ENCODE data around the gene B3GLCT. TPM values are rescaled to one million over a fixed set of nuclear protein-coding genes. Genes with fewer than 3 reads are reported as not detected.

The B3GLCT gene
- total and polyA plus RNA-seq, 2 of the 13 experiments (the other 11 are each of a cell fraction or from before 2014, with no cell fraction given): 2.0 to 7.1 TPM

DNA sequence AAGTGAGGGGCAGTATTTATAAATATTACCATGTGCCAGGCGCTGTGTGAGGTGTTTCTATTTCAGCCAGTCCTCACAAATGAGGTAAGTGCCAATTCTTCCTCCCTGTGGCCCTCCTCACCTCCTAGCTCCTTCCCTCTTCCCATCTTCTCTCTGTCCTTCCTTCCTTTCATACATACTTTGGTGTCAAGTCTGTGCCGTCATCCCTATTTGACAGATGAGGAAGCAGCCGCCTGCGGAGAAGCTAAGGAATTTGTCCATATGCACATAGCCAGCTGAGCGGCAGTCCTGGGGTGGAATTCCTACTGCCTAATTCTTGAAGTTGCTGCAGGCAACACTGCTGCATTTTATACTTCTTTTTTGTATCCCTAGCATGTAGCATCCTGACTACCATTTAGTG lies 150.8 kb downstream of the B3GLCT start:
- ChIA-PET POLR2A (no interaction called here), CTCF (ENCODE audit: low intra/inter-chr PET ratio, low total read pairs) (no interaction called here)
- H3K27ac ChIP-seq (ENCODE audit: extremely low read length, insufficient read depth, low read length): no peak overlapping the region
- H3K9me3 ChIP-seq (ENCODE audit: low read length): peaks cover 18% of the 10 kb centered on the region
- intact Hi-C loops (cut with micrococcal nuclease; ENCODE audit: unreplicated experiment): no loop called here
- BruUV-seq (replicated peaks): no TSS peak
- no peaks in the 10 kb centered on the region for H3K4me1 ChIP-seq (ENCODE audit: insufficient read depth, low read length)
- no peaks in the 10 kb centered on the region for H3K79me2 ChIP-seq (ENCODE audit: insufficient read depth, low read length)
- ATAC-seq: no peak
- 1% methylated on average over 5 of the region's 5 CpGs for WGBS (ENCODE audit: low lambda C conversion rate)
- H3K9ac ChIP-seq (ENCODE audit: insufficient read depth, low read depth, low read length): no peak overlapping the region
- H3K36me3 ChIP-seq (replicated peaks in 1 of 2; ENCODE audit: control insufficient read depth in 1 of 2, insufficient read depth in 2 of 2, low read length in 2 of 2): no peaks in the 10 kb centered on the region
- H3K4me3 ChIP-seq (replicated peaks in 1 of 3; ENCODE audit: insufficient read depth in 1 of 3, low read depth in 2 of 3, low read length in 3 of 3): no peak overlapping the region
- no peak overlapping the region for H3K4me2 ChIP-seq (ENCODE audit: low read depth, low read length)
- H2AFZ ChIP-seq (ENCODE audit: low read length): no peak overlapping the region
- DNase-seq (ENCODE audit: low spot score): no peak
- TF ChIP-seq CBX1 (IDR thresholded peaks at IDR 0.05; ENCODE audit: low read depth) (no peak), KLF11 (CRISPR knock-in tag; IDR thresholded peaks at IDR 0.05) (no peak), ZNF607 (CRISPR knock-in tag; IDR thresholded peaks at IDR 0.05; ENCODE audit: borderline replicate concordance) (no peak), HOXA7 (CRISPR knock-in tag; IDR thresholded peaks at IDR 0.05) (no peak), BORCS8-MEF2B (CRISPR knock-in tag; IDR thresholded peaks at IDR 0.05) (no peak), ZNF333 (CRISPR knock-in tag; IDR thresholded peaks at IDR 0.05; ENCODE audit: borderline replicate concordance) (no peak), ZNF703 (CRISPR knock-in tag; IDR thresholded peaks at IDR 0.05; ENCODE audit: borderline replicate concordance) (no peak), NCOA1 (CRISPR knock-in tag; IDR thresholded peaks at IDR 0.05) (no peak), SIN3A (IDR thresholded peaks at IDR 0.05; ENCODE audit: borderline replicate concordance, low read depth, low read length) (no peak), TOE1 (CRISPR knock-in tag; IDR thresholded peaks at IDR 0.05) (no peak), ZNF776 (CRISPR knock-in tag; IDR thresholded peaks at IDR 0.05) (no peak), RNF2 (conservative IDR thresholded peaks at IDR 0.05; ENCODE audit: low read depth) (no peak), HES4 (CRISPR knock-in tag; IDR thresholded peaks at IDR 0.05; ENCODE audit: borderline replicate concordance) (no peak)
- TF ChIP-seq, protein P1, sequence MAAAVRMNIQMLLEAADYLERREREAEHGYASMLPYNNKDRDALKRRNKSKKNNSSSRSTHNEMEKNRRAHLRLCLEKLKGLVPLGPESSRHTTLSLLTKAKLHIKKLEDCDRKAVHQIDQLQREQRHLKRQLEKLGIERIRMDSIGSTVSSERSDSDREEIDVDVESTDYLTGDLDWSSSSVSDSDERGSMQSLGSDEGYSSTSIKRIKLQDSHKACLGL (CRISPR knock-in tag; IDR thresholded peaks at IDR 0.05): no peak
- no peak for FAIRE-seq
- in situ Hi-C loops (cut with HindIII; ENCODE audit: extremely low pct_ligation_motif_present, low pct_unique_long_range_greater_than_20kb): no loop called here
- no peaks in the 10 kb centered on the region for H4K20me1 ChIP-seq (ENCODE audit: insufficient read depth, low read length)
- no peaks in the 10 kb centered on the region; a peak in 2 of 5 replicates for H3K27me3 ChIP-seq (ENCODE audit: control insufficient read depth in 1 of 2, insufficient read depth in 2 of 2, low read length in 2 of 2)
